ENCODE data around the gene GLI1. TPM values are rescaled to one million over a fixed set of nuclear protein-coding genes. Genes with fewer than 3 reads are reported as not detected.

The GLI1 gene
- polyA plus RNA-seq, 2 of the 4 experiments (the other 2 are of a cell fraction) = 13.1 to 27.3 TPM

GRCh38 chr12:57431654-57432188 lies 27.9 kb upstream of the GLI1 start:
- peak overlapping the region; percentile 96 to 98 for H3K27ac ChIP-seq
- WGBS (ENCODE audit: missing lambda C conversion rate) = 86% methylated on average over 11 of the region's 11 CpGs
- no peaks in the 10 kb centered on the region for H3K9me3 ChIP-seq
- TF ChIP-seq SREBF2 (IDR thresholded peaks at IDR 0.05) (no peak), CEBPB (IDR thresholded peaks at IDR 0.05) (no peak), FOSL2 (IDR thresholded peaks at IDR 0.05) (no peak), FOSL2 (CRISPR knock-in tag; IDR thresholded peaks at IDR 0.05) (no peak), ZFP36 (IDR thresholded peaks at IDR 0.05; ENCODE audit: borderline replicate concordance, partially characterized antibody) (no peak), NFE2L2 (conservative IDR thresholded peaks at IDR 0.05; ENCODE audit: low read length) (no peak), ZNF302 (CRISPR knock-in tag; IDR thresholded peaks at IDR 0.05) (no peak), PBX3 (IDR thresholded peaks at IDR 0.05) (no peak), MYC (IDR thresholded peaks at IDR 0.05; ENCODE audit: borderline replicate concordance, low read length) (no peak), TP53 (CRISPR knock-in tag; IDR thresholded peaks at IDR 0.05) (no peak), BHLHE40 (IDR thresholded peaks at IDR 0.05; ENCODE audit: low read depth, low read length) (no peak), JUN (IDR thresholded peaks at IDR 0.05) (no peak)
- H3K4me1 ChIP-seq = peaks cover 24% of the 10 kb centered on the region; the same call in 2 of the 3 replicates
- peak overlapping the region; percentile 91 for H3K4me2 ChIP-seq
- FAIRE-seq (no peak), ATAC-seq (no peak), DNase-seq (ENCODE audit: low read depth in 1 of 2, low spot score in 1 of 2) (no peak)
- ChIA-PET POLR2A (no interaction called here), CTCF (interaction anchor here (1.7 to 4.8 kb wide), 2 partner anchors 21 to 124 kb away, joined by 5 to 32 read pairs; no protein-coding TSS in a partner anchor)
- peak overlapping the region; percentile 53; the same call in 2 of the 3 replicates for H3K4me3 ChIP-seq

GRCh38 chr12:57433370-57433769 lies 26.2 kb upstream of the GLI1 start:
- Histone ChIP-seq H3K4me3 (no peak overlapping the region), H3K27ac (no peak overlapping the region), H3K4me1 (peaks cover 24% of the 10 kb centered on the region; the same call in 2 of the 3 replicates), H3K4me2 (no peak overlapping the region), H3K9me3 (no peaks in the 10 kb centered on the region)
- ChIA-PET POLR2A (no interaction called here), CTCF (interaction anchor here (0.9 to 4.8 kb wide), 11 partner anchors 9 to 194 kb away, joined by 3 to 32 read pairs (median 3); partner anchors contain the start of genes GLI1 and INHBE)
- 94% methylated on average over 3 of the region's 3 CpGs for WGBS (ENCODE audit: missing lambda C conversion rate)
- no peak for DNase-seq (ENCODE audit: low read depth in 1 of 2, low spot score in 1 of 2)
- no peak for FAIRE-seq
- no peak for TF ChIP-seq SREBF2 (IDR thresholded peaks at IDR 0.05)
- TF ChIP-seq GATA3 (IDR thresholded peaks at IDR 0.05; ENCODE audit: borderline replicate concordance) = no peak
- no peak for TF ChIP-seq BHLHE40 (IDR thresholded peaks at IDR 0.05; ENCODE audit: low read depth, low read length)
- TF ChIP-seq MYC (IDR thresholded peaks at IDR 0.05; ENCODE audit: borderline replicate concordance, low read length) = no peak
- ATAC-seq = no peak

- H3K9me3 ChIP-seq = no peaks in the 10 kb centered on the region
- peak within 1 kb of the TSS in 1 of 2 experiments; percentile 21; a peak in 1 of 6 replicates for H3K27ac ChIP-seq
- no peak within 1 kb of the TSS for H3K4me3 ChIP-seq
- no peak for DNase-seq (ENCODE audit: low read depth in 1 of 2, low spot score in 1 of 2)
- ChIA-PET POLR2A (no interaction called here), CTCF (interaction anchor here (0.7 to 4.8 kb wide), 12 partner anchors 13 to 127 kb away, joined by 3 to 32 read pairs (median 4); partner anchors contain the start of genes GLI1 and INHBE)
- no peak for ATAC-seq
- H3K4me1 ChIP-seq = peaks cover 13% of the 10 kb centered on the region; the same call in 2 of the 3 replicates
- FAIRE-seq = no peak
- WGBS (ENCODE audit: missing lambda C conversion rate) = 76% methylated on average over 8 of the region's 8 CpGs
- TF ChIP-seq HOXB13 (CRISPR knock-in tag; IDR thresholded peaks at IDR 0.05; ENCODE audit: low read depth) = no peak
- TF ChIP-seq SMC3 (IDR thresholded peaks at IDR 0.05) = no peak
- TF ChIP-seq BHLHE40 (IDR thresholded peaks at IDR 0.05; ENCODE audit: low read depth, low read length) = no peak
- TF ChIP-seq HDAC2 (IDR thresholded peaks at IDR 0.05) = no peak
- no peak for TF ChIP-seq NFE2L2 (conservative IDR thresholded peaks at IDR 0.05; ENCODE audit: low read length)
- TF ChIP-seq MYC (IDR thresholded peaks at IDR 0.05; ENCODE audit: borderline replicate concordance, low read length) = no peak
- TF ChIP-seq ZC3H11A (IDR thresholded peaks at IDR 0.05) = no peak
- no peak for TF ChIP-seq EHF (CRISPR knock-in tag; IDR thresholded peaks at IDR 0.05)
- TF ChIP-seq HMGXB4 (CRISPR knock-in tag; IDR thresholded peaks at IDR 0.05; ENCODE audit: borderline replicate concordance) = no peak
- TF ChIP-seq ZNF302 (CRISPR knock-in tag; IDR thresholded peaks at IDR 0.05) = no peak
- no peak for TF ChIP-seq PHF8 (IDR thresholded peaks at IDR 0.05; ENCODE audit: borderline replicate concordance, low read depth)
- H3K4me2 ChIP-seq = no peak within 1 kb of the TSS
Measured at GRCh38 chr12:57434517-57435223, 24.9 kb upstream of the GLI1 start, which contains the start of gene INHBC. Gene INHBC (plus strand): TSS chr12:57434784. CDS start chr12:57434887, 103 bp downstream.
